Measurements from ENCODE around the gene NRXN3. TPM values are rescaled to one million over a fixed set of nuclear protein-coding genes. Genes with fewer than 3 reads are reported as not detected.

The NRXN3 gene
- total RNA-seq, 1 donor from 2014 or later = 11.4 TPM

- TF ChIP-seq CTCF (IDR thresholded peaks at IDR 0.05; ENCODE audit: unreplicated experiment) = no peak
- Mint-ChIP-seq H3K27ac (no peak overlapping the region), H3K4me1 (no peaks in the 10 kb centered on the region), H3K27me3 (ENCODE audit: low read depth) (peaks cover 3% of the 10 kb centered on the region), H3K9me3 (no peaks in the 10 kb centered on the region), H3K4me3 (no peak overlapping the region), H3K36me3 (no peaks in the 10 kb centered on the region)
- no peak for DNase-seq (ENCODE audit: low spot score in 2 of 2, unreplicated experiment in 2 of 2)
These were observed 447.6 kb downstream of the NRXN3 start for GRCh38 chr14:78617735-78618134.

GRCh38 chr14:78618368-78618767, 448.2 kb downstream of the NRXN3 start:
- Mint-ChIP-seq H3K27me3 (ENCODE audit: low read depth) (peaks cover 3% of the 10 kb centered on the region), H3K4me3 (no peak overlapping the region), H3K9me3 (no peaks in the 10 kb centered on the region), H3K4me1 (no peaks in the 10 kb centered on the region), H3K36me3 (no peaks in the 10 kb centered on the region), H3K27ac (no peak overlapping the region)
- no peak for DNase-seq (ENCODE audit: low spot score in 2 of 2, unreplicated experiment in 2 of 2)
- TF ChIP-seq CTCF (IDR thresholded peaks at IDR 0.05; ENCODE audit: unreplicated experiment) = no peak

- H3K9me3 Mint-ChIP-seq = no peaks in the 10 kb centered on the region
- peaks cover 5% of the 10 kb centered on the region for H3K27me3 Mint-ChIP-seq (ENCODE audit: low read depth)
- H3K4me3 Mint-ChIP-seq = no peak overlapping the region
- no peaks in the 10 kb centered on the region for H3K4me1 Mint-ChIP-seq
- H3K27ac Mint-ChIP-seq = no peak overlapping the region
- no peak for DNase-seq (ENCODE audit: low spot score in 2 of 2, unreplicated experiment in 2 of 2)
- no peak for TF ChIP-seq CTCF (IDR thresholded peaks at IDR 0.05; ENCODE audit: unreplicated experiment)
- H3K36me3 Mint-ChIP-seq = no peaks in the 10 kb centered on the region
These were observed 456.9 kb downstream of the NRXN3 start for GRCh38 chr14:78627114-78627513.

- Mint-ChIP-seq H3K27ac (no peak overlapping the region), H3K4me1 (no peaks in the 10 kb centered on the region), H3K36me3 (no peaks in the 10 kb centered on the region), H3K27me3 (ENCODE audit: low read depth) (peaks cover 2% of the 10 kb centered on the region), H3K9me3 (peaks cover 3% of the 10 kb centered on the region), H3K4me3 (no peak overlapping the region)
- no peak for TF ChIP-seq CTCF (IDR thresholded peaks at IDR 0.05; ENCODE audit: unreplicated experiment)
- DNase-seq (ENCODE audit: low spot score in 2 of 2, unreplicated experiment in 2 of 2) = no peak
These were observed 461.4 kb downstream of the NRXN3 start for GRCh38 chr14:78631551-78631950.

GRCh38 chr14:78633752-78634151, 463.6 kb downstream of the NRXN3 start:
- Mint-ChIP-seq H3K4me1 (no peaks in the 10 kb centered on the region), H3K36me3 (no peaks in the 10 kb centered on the region), H3K27ac (no peak overlapping the region), H3K4me3 (no peak overlapping the region), H3K27me3 (ENCODE audit: low read depth) (peaks cover 2% of the 10 kb centered on the region), H3K9me3 (peaks cover 8% of the 10 kb centered on the region)
- no peak for TF ChIP-seq CTCF (IDR thresholded peaks at IDR 0.05; ENCODE audit: unreplicated experiment)
- DNase-seq (ENCODE audit: low spot score in 2 of 2, unreplicated experiment in 2 of 2) = no peak

GRCh38 chr14:78637489-78637888, 467.3 kb downstream of the NRXN3 start:
- H3K4me3 Mint-ChIP-seq = no peak overlapping the region
- no peak for TF ChIP-seq CTCF (IDR thresholded peaks at IDR 0.05; ENCODE audit: unreplicated experiment)
- H3K27me3 Mint-ChIP-seq (ENCODE audit: low read depth) = peaks cover 2% of the 10 kb centered on the region
- no peaks in the 10 kb centered on the region for H3K4me1 Mint-ChIP-seq
- DNase-seq (ENCODE audit: low spot score in 2 of 2, unreplicated experiment in 2 of 2) = no peak
- H3K9me3 Mint-ChIP-seq = peaks cover 8% of the 10 kb centered on the region
- H3K27ac Mint-ChIP-seq = no peak overlapping the region
- H3K36me3 Mint-ChIP-seq = no peaks in the 10 kb centered on the region

Data from mesothelial cell of epicardium (in vitro differentiated cells).